ENCODE results near the gene MCAM.

DNA sequence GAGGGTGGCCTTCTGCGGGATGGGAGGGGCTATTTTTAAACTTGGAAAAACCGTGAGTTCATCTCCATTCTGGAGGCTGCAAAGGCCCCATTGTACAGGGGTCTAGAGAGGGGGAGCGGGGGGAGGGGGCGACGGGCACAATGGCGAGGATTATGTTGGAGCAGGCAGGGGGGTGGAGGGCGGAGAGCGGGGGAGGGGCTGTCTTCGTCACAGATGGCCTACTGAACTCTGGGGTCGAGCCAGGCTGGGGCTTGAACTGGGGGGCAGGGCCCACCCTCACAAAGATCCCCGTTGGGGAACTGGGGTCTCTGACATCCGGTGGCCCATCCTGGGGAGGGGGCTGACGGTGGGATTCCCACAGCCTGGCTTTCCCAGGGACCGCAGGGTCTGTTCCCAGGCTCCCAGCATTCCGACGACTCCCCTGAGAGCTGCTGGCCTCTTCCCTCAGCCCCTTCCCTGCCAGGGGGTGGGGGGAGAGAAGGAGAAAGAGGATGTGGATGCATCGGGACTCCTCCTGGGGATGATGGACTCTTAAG lies 3.4 kb upstream of the MCAM start:
- no peak for TF ChIP-seq CTCF (IDR thresholded peaks at IDR 0.05)
- TF ChIP-seq EP300 (IDR thresholded peaks at IDR 0.05): no peak
